ENCODE results near the gene MGAT4B.

DNA sequence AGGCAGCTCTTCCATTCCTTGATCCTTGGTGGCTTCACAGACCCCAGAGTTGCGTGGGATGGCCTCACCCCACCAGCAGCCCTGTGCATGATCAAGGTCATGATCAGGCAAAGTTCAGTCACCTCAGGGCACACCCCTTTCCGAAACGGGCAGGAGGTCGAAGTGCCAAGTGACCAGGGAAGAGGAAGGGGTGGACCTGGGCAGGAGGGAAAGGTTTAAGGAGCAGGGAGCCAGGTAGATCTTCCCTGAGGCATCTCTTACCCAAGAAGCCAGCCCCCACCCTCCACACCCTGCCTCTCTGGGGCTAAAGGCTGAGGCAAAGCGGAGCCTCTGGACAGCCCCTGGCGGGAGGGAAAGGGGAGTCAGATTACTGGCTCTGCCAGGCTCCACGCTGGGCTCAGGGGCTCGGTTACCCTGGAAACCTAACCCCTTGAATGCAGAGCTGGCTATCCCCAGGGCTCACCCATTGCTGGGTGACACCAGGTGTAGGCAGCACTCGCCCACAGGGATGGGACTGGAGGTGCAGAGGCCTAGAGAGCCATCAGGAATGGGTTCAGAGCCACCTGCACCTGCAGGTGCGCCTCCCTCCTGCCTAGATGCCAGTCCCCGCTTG is 3.6 kb downstream of the MGAT4B start:
- TF ChIP-seq CTCF (conservative IDR thresholded peaks at IDR 0.05; ENCODE audit: low read depth, low read length) (no peak), RFX5 (IDR thresholded peaks at IDR 0.05; ENCODE audit: low read depth, low read length) (no peak), BHLHE40 (IDR thresholded peaks at IDR 0.05; ENCODE audit: low read depth, low read length) (no peak), MAZ (IDR thresholded peaks at IDR 0.05; ENCODE audit: borderline replicate concordance, low read depth, low read length) (no peak), POLR2A (IDR thresholded peaks at IDR 0.05; ENCODE audit: low read depth, low read length) (no peak)
- TF ChIP-seq, protein P1, sequence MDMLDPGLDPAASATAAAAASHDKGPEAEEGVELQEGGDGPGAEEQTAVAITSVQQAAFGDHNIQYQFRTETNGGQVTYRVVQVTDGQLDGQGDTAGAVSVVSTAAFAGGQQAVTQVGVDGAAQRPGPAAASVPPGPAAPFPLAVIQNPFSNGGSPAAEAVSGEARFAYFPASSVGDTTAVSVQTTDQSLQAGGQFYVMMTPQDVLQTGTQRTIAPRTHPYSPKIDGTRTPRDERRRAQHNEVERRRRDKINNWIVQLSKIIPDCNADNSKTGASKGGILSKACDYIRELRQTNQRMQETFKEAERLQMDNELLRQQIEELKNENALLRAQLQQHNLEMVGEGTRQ (IDR thresholded peaks at IDR 0.05; ENCODE audit: low read depth, low read length), result no peak

Measured in IMR-90 (cell line).